Aorta (tissue), 5 donors: ENCODE measurements around the gene PHLPP1. TPM values are rescaled to one million over a fixed set of nuclear protein-coding genes. Genes with fewer than 3 reads are reported as not detected.
A peak's percentile ranks its signal among the peaks of the same experiment; 100 is the strongest.

ENCODE experiments used
- ATAC-seq: fragments of 200-7000 bp; cut with Tn5 transposase; one replicate; pipeline ENCODE4 v1.9.1; 2022; ENCODE audit warnings: moderate library complexity; ENCODE audit not compliant: low FRiP score
- DNase-seq, 2 donors: peaks; one replicate each; pipeline ENCODE4 v3.0.0-alpha.2; 2020
- H3K27ac ChIP-seq, 2 donors: one replicate each; pipeline ENCODE4 v1.5.1; 2013; ENCODE audit warnings: low read length in 2 of 2, mild to moderate bottlenecking in 2 of 2, moderate library complexity in 2 of 2, control low read depth in 1 of 2, inconsistent platforms in 1 of 2, low read depth in 1 of 2
- H3K27me3 ChIP-seq, 2 donors: one replicate each; pipeline ENCODE4 v1.6.1; 2013; ENCODE audit warnings: control low read depth in 1 of 2, low read length in 1 of 2, mild to moderate bottlenecking in 1 of 2, moderate library complexity in 1 of 2; ENCODE audit not compliant: insufficient read depth in 2 of 2, control insufficient read depth in 1 of 2
- H3K36me3 ChIP-seq, 2 donors: one replicate each; pipeline ENCODE4 v1.6.1; 2013; ENCODE audit warnings: control low read depth in 1 of 2, low read length in 1 of 2, mild to moderate bottlenecking in 1 of 2; ENCODE audit not compliant: insufficient read depth in 2 of 2, control insufficient read depth in 1 of 2
- H3K4me1 ChIP-seq, 2 donors: one replicate each; pipeline ENCODE4 v1.6.1; 2013; ENCODE audit warnings: low read length in 2 of 2, control low read depth in 1 of 2, mild to moderate bottlenecking in 1 of 2, moderate library complexity in 1 of 2; ENCODE audit not compliant: insufficient read depth in 2 of 2, control insufficient read depth in 1 of 2
- H3K4me3 ChIP-seq, 2 donors: one replicate each; pipeline ENCODE4 v1.5.1; 2013; ENCODE audit warnings: low read length in 2 of 2, control low read depth in 1 of 2, mild to moderate bottlenecking in 1 of 2
- H3K9me3 ChIP-seq: one replicate; pipeline ENCODE4 v1.6.1; 2013; ENCODE audit warnings: mild to moderate bottlenecking, low read length; ENCODE audit not compliant: control insufficient read depth
- WGBS, 2 donors: extraction: QIAGEN DNeasy Blood & Tissue Kit; methylation state at CpG; one replicate each; pipeline ENCODE4 v1.1.7; 2013; 5-methylcytosine and 5-hydroxymethylcytosine counted together
- intact Hi-C, 2 donors: fragments of 100-400 bp; cut with DNase I; formaldehyde crosslinking; loops; one replicate each; pipeline versions ENCODE4 v1.14.2 to v1.15.0; 2022
- polyA plus RNA-seq, 2 donors: library from polyadenylated mRNA; stranded (reverse); fragments of 200-250 nt; gene quantifications; one replicate each; pipeline ENCODE4 v1.2.3, GENCODE V29; 2013
- total RNA-seq, 2 donors: library from RNA; stranded (reverse); fragmentation: NEBNext Ultra II Directional; extraction: Animal tissue kit (Norgen Biotek cat#: 25700); gene quantifications; one replicate each; pipeline ENCODE4 v1.2.1, GENCODE V29; 2021
- donor health status: healthy with polysubstance abuse.
- donor health status: Bipolar disorder and iron deficiency.
- donor health status: DM: no; HTN: no; CAD: no.
- donor health status: DM: no; HTN: no; CAD: no.
- donor health status: DM: yes; HTN: yes; CAD: no.

PHLPP1 gene
- total and polyA plus RNA-seq, 4 donors, result 1.6 to 16.5 (median 8.3) TPM

DNA sequence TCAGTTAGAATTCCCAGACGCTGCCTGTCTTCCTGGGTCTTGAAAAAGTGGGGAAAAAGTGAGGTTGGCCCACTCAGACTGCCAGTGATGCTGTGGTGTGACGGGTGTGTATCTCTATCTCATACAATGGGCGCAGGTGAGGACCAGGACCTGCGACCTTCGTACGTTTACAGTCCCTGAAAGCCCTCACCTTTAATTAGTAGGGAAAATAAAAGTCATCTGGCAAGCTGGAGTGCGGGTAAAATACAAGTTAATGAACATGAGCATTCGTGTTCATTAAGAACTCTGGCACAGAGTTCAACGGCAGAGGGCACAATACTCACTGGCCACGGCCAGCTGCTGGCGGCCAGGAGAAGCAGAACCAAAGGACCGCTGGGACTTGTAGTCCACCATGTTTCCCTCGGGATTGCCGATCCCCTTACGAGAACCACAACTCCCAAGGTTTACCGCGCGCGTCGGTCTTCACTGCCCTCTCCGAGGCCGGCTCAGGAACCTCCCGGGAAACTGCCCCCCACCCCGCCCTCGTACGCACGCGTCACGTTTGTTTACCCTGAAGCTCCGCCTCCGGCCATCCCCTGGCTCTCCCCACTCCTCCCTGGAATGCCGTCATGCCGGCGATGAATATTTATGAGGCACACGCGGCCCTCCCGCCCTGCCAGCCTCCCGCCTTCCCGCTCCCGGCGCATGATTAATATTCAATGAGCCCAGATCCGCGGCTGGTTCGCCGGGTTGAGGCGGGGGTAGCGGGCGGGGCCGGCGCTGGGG lies 488 bp upstream of the PHLPP1 start:
- intact Hi-C loops, result loop anchor here (2.0 to 10.0 kb wide), 12 partner anchors 128 to 720 kb away; partner anchors contain the start of genes PIGN (in 1 of the 2) and RELCH (in 1 of the 2)
- no peaks in the 10 kb centered on the region for H3K36me3 ChIP-seq
- 1 to 2% methylated on average over 48 to 50 of the region's 50 CpGs for WGBS, 2 donors
- ATAC-seq (peak; percentile 99), DNase-seq (peak; percentile 100)
- peak overlapping the region; percentile 75 to 94 for H3K4me3 ChIP-seq
- no peaks in the 10 kb centered on the region for H3K27me3 ChIP-seq
- peak overlapping the region; percentile 70 to 71 for H3K27ac ChIP-seq
- H3K4me1 ChIP-seq, result no peaks in the 10 kb centered on the region
- H3K9me3 ChIP-seq, result no peaks in the 10 kb centered on the region

DNA sequence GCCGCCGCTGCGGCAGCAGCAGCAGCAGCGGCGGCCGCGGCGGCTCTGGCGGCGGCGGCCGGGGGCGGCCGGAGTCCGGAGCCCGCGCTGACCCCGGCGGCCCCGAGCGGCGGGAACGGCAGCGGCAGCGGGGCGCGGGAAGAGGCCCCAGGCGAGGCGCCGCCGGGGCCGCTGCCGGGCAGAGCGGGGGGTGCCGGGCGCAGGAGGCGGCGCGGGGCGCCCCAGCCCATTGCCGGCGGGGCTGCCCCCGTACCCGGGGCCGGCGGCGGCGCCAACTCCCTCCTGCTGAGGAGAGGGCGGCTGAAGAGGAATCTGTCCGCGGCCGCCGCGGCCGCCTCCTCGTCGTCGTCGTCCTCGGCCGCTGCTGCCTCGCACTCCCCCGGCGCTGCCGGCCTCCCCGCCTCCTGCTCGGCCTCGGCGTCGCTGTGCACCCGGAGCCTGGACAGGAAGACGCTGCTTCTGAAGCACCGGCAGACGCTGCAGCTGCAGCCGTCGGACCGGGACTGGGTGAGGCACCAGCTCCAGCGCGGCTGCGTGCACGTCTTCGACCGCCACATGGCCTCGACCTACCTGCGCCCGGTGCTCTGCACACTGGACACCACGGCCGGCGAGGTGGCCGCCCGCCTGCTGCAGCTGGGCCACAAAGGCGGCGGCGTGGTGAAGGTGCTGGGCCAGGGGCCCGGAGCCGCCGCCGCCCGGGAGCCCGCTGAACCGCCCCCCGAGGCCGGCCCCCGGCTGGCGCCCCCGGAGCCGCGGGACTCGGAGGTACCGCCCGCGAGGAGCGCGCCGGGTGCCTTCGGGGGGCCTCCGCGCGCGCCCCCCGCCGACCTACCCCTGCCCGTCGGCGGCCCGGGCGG lies 646 bp downstream of the PHLPP1 start:
- peak overlapping the region; percentile 71 to 99 for H3K27ac ChIP-seq
- H3K4me1 ChIP-seq, result no peaks in the 10 kb centered on the region
- intact Hi-C loops, result loop anchor here (2.0 to 10.0 kb wide), 12 partner anchors 129 to 719 kb away; partner anchors contain the start of genes PIGN (in 1 of the 2) and RELCH (in 1 of the 2)
- DNase-seq (peak; percentile 80 to 84), ATAC-seq (no peak)
- 0% methylated on average over 69 to 127 of the region's 127 CpGs for WGBS, 2 donors
- no peaks in the 10 kb centered on the region for H3K36me3 ChIP-seq
- H3K4me3 ChIP-seq, result peak overlapping the region; percentile 75 to 94
- H3K27me3 ChIP-seq, result no peaks in the 10 kb centered on the region
- no peaks in the 10 kb centered on the region for H3K9me3 ChIP-seq

DNA sequence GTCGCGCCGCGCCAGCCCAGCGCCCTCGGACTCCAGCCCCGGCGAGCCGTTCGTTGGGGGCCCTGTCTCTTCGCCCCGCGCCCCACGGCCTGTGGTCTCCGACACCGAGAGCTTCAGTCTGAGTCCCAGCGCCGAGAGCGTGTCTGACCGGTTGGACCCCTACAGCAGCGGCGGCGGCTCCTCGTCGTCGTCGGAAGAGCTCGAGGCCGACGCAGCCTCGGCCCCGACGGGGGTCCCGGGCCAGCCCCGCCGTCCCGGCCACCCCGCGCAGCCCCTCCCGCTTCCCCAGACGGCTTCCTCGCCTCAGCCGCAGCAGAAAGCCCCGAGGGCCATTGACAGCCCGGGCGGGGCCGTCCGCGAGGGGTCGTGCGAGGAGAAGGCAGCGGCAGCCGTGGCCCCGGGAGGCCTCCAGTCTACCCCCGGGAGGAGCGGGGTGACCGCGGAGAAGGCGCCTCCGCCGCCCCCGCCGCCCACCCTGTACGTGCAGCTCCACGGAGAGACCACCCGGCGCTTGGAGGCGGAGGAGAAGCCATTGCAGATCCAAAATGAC lies 1.4 kb downstream of the PHLPP1 start:
- Histone ChIP-seq H3K27ac (no peak overlapping the region), H3K4me3 (peak overlapping the region; percentile 75 to 94), H3K36me3 (no peaks in the 10 kb centered on the region), H3K4me1 (no peaks in the 10 kb centered on the region), H3K27me3 (no peaks in the 10 kb centered on the region), H3K9me3 (no peaks in the 10 kb centered on the region)
- DNase-seq (peak; percentile 61 to 85), ATAC-seq (no peak)
- 0 to 1% methylated on average over 53 to 68 of the region's 68 CpGs for WGBS, 2 donors
- intact Hi-C loops, result loop anchor here (5.0 to 10.0 kb wide), 11 partner anchors 129 to 718 kb away; partner anchors contain the start of genes PIGN (in 1 of the 2) and RELCH (in 1 of the 2)

GRCh38 chr18:62717169-62717924 lies 2.0 kb downstream of the PHLPP1 start:
- Histone ChIP-seq H3K9me3 (no peaks in the 10 kb centered on the region), H3K27me3 (no peaks in the 10 kb centered on the region), H3K36me3 (no peaks in the 10 kb centered on the region), H3K27ac (no peak overlapping the region), H3K4me1 (peaks cover 0 to 5% of the 10 kb centered on the region in 2 donors), H3K4me3 (peak overlapping the region; percentile 75 to 94)
- ATAC-seq, result no peak
- intact Hi-C loops, result loop anchor here (5.0 to 10.0 kb wide), 11 partner anchors 130 to 717 kb away; partner anchors contain the start of genes PIGN (in 1 of the 2) and RELCH (in 1 of the 2)
- WGBS, 2 donors, result 1% methylated on average over 16 of the region's 16 CpGs
- peak in 1 of 2 donors; percentile 48 for DNase-seq

GRCh38 chr18:62717925-62718800 lies 2.8 kb downstream of the PHLPP1 start:
- intact Hi-C loops, result loop anchor here (5.0 to 10.0 kb wide), 11 partner anchors 131 to 717 kb away; partner anchors contain the start of genes PIGN (in 1 of the 2) and RELCH (in 1 of the 2)
- no peaks in the 10 kb centered on the region for H3K27me3 ChIP-seq
- no peak overlapping the region for H3K27ac ChIP-seq
- ATAC-seq (no peak), DNase-seq (no peak)
- WGBS, 2 donors, result 50 to 54% methylated on average over 7 of the region's 7 CpGs
- H3K4me3 ChIP-seq, result peak overlapping the region; percentile 75 to 94
- H3K9me3 ChIP-seq, result no peaks in the 10 kb centered on the region
- peaks cover 0 to 5% of the 10 kb centered on the region in 2 donors for H3K4me1 ChIP-seq
- H3K36me3 ChIP-seq, result no peaks in the 10 kb centered on the region

DNA sequence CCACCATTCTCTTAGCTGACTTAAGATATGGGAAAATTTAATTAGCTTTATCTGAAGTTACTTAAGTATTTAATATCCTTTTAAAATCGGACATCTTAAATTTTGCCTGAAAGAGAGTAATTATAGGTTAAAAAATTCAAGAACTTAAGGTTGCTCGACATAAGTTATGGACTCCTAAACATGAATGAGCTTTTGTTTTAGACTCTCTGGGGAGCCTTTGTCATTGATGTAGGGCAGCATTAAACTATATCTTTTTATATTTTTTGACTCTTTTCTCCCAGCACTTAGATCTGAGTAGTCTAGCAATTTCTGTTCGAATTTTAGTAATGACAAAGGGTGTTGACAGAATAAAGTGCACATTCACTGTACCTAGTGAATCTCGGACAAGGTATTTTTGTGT lies 4.7 kb downstream of the PHLPP1 start:
- peaks cover 0 to 7% of the 10 kb centered on the region in 2 donors for H3K4me1 ChIP-seq
- H3K27me3 ChIP-seq, result no peaks in the 10 kb centered on the region
- no peak overlapping the region for H3K4me3 ChIP-seq
- no peak for ATAC-seq
- no peaks in the 10 kb centered on the region for H3K36me3 ChIP-seq
- no peak overlapping the region for H3K27ac ChIP-seq
- H3K9me3 ChIP-seq, result no peaks in the 10 kb centered on the region
- 64 to 67% methylated on average over 4 of the region's 4 CpGs for WGBS, 2 donors
- intact Hi-C loops, result no loop called here
- DNase-seq, result no peak

DNA sequence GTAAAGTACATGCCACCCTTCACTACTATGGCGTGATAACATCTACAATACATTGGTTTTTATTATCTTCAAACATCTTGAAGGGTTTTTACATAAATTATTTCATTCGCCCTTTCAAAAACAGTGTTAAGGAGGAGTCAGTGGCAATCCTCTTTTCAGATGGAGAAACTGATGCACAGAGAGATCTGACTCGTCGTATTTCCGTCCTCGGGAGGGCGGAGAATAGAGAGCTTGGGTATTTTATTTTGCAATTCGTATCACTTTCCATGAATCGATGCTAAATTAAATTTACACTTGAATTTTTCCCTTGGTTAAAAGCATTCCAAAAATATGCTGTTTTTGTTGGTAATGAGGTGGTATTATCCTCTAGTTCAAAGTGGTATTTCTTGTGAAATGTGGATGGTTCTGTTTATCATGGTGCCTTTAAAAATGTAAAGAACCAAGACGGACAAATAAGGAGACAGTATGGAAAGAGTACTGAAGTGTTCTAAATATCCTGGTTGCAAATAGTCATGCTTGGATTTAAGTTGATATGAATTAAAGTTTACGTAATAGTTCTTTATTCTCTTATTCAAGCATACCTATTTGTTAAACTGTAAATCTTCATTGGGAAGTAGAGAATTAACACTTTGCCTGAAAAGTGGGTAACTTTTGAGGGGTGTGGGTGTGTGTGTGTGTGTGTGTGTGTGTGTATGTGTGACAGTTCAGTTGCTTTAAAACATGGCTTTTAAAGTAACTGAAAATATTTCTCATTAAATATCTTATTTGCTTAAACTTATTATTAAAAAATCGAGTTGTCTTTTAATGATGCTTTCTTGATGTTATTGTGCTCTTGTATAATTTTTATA lies 5.6 kb downstream of the PHLPP1 start:
- Histone ChIP-seq H3K4me1 (peaks cover 0 to 7% of the 10 kb centered on the region in 2 donors), H3K9me3 (no peaks in the 10 kb centered on the region), H3K36me3 (no peaks in the 10 kb centered on the region), H3K4me3 (no peak overlapping the region), H3K27ac (no peak overlapping the region), H3K27me3 (no peaks in the 10 kb centered on the region)
- no peak for DNase-seq
- intact Hi-C loops, result no loop called here
- no peak for ATAC-seq
- WGBS, 2 donors, result 85 to 88% methylated on average over 12 of the region's 12 CpGs
